Small intestine (tissue), 7 donors: ENCODE data around the gene TP53INP2. TPM values are rescaled to one million over a fixed set of nuclear protein-coding genes. Genes with fewer than 3 reads are reported as not detected.
A peak's percentile ranks its signal among the peaks of the same experiment; 100 is the strongest.

Source experiments
- DNase-seq, 2 donors: peaks; one replicate each; pipeline versions ENCODE4 v3.0.0 to v3.0.0-alpha.2; 2013
- FAIRE-seq: peaks from 2 replicates; lab custom pipeline; 2012; peaks lifted over from hg19 to GRCh38; lab: Jason Lieb, UNC
- H3K27ac ChIP-seq, 3 donors: one replicate each; pipeline ENCODE4 v1.5.1; 2013; ENCODE audit warnings: low read length in 2 of 3, mild to moderate bottlenecking in 2 of 3, control low read depth in 1 of 3, inconsistent platforms in 1 of 3, low read depth in 1 of 3, moderate library complexity in 1 of 3
- H3K27me3 ChIP-seq, 3 donors: one replicate each; pipeline ENCODE4 v1.6.1; 2013; ENCODE audit warnings: low read length in 3 of 3, inconsistent platforms in 1 of 3; ENCODE audit not compliant: control insufficient read depth in 3 of 3, insufficient read depth in 3 of 3
- H3K36me3 ChIP-seq, 3 donors: one replicate each; pipeline ENCODE4 v1.6.1; 2013; ENCODE audit warnings: low read length in 3 of 3, inconsistent platforms in 1 of 3, low read depth in 1 of 3, mild to moderate bottlenecking in 1 of 3, moderate library complexity in 1 of 3; ENCODE audit not compliant: control insufficient read depth in 3 of 3, insufficient read depth in 2 of 3
- H3K4me1 ChIP-seq, 3 donors: one replicate each; pipeline ENCODE4 v1.6.1; 2013; ENCODE audit warnings: low read length in 2 of 3, inconsistent platforms in 1 of 3, low read depth in 1 of 3, mild to moderate bottlenecking in 1 of 3, moderate library complexity in 1 of 3; ENCODE audit not compliant: control insufficient read depth in 3 of 3, insufficient read depth in 2 of 3
- H3K4me3 ChIP-seq, 3 donors: one replicate each; pipeline ENCODE4 v1.5.1; 2013; ENCODE audit warnings: low read length in 3 of 3, control low read depth in 1 of 3, inconsistent platforms in 1 of 3, low read depth in 1 of 3, mild to moderate bottlenecking in 1 of 3, moderate library complexity in 1 of 3
- H3K9me3 ChIP-seq, 2 donors: one replicate each; pipeline ENCODE4 v1.6.1; 2013; ENCODE audit warnings: low read depth in 1 of 2, low read length in 1 of 2; ENCODE audit not compliant: control insufficient read depth in 2 of 2, insufficient read depth in 1 of 2
- WGBS, 3 donors: extraction: QIAGEN DNeasy Blood & Tissue Kit; methylation state at CpG; one replicate each; pipeline ENCODE4 v1.1.7; 2013; 5-methylcytosine and 5-hydroxymethylcytosine counted together
- polyA plus RNA-seq, 4 donors: library from polyadenylated mRNA; stranded (reverse) in 3 of 4; unstranded in 1 of 4; fragments of 200-250 nt in 3 of 4; fragments of 120-200 nt in 1 of 4; gene quantifications; one replicate each; pipeline versions ENCODE4 v1.2.1 to v1.2.3, GENCODE V29; 2013
- donor health status: healthy with polysubstance abuse.
- donor health status: control.
- donor health status: control.
- donor health status: Bipolar disorder and iron deficiency.
- donor health status: healthy.

Gene TP53INP2
- polyA plus RNA-seq, 4 donors: 7.7 to 30.6 (median 19.8) TPM

DNA sequence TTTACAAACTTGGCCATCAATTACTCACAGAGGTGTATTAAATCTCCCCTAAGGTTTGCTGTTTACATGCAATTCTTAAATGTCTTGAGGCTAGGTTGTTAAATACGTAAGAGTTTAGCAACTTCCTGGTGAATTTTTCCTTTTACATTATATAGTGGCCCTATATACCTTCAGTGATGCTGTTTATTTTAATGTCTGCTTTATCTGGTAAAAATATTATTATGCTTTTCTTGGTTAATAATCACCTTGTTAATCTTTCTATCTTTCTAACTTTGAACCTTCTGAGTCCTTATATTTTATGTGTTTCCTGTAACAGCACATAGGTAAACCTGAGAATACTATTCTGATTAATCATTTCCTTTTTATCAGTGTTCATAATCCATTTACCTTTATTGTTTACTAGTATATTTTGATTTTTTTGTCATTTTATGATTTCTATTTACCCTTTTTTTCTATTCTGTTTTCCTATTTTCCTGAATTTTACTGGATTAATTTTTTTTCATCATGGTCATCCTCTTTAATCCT is 57.9 kb downstream of the TP53INP2 start:
- Histone ChIP-seq H3K4me1 (peaks cover 0 to 3% (median 0%) of the 10 kb centered on the region in 3 donors), H3K9me3 (no peaks in the 10 kb centered on the region), H3K27ac (peak overlapping the region in 1 of 3 donors; percentile 25), H3K4me3 (no peak overlapping the region), H3K27me3 (no peaks in the 10 kb centered on the region), H3K36me3 (peaks cover 19 to 42% (median 22%) of the 10 kb centered on the region in 3 donors)
- DNase-seq: peak; percentile 31 to 63
- peak; percentile 84 for FAIRE-seq
- 0 to 25% (median 9%) methylated on average over 1 of the region's 1 CpG for WGBS, 3 donors

Other genes starting within 250 kb of the TP53INP2 start
- 100 to 1,000 TPM; 147 to 306 (median 213) TPM for gene DYNLRB1, start 187.9 kb upstream of the TP53INP2 start, polyA plus RNA-seq
- gene MAP1LC3A, start 145.6 kb upstream of the TP53INP2 start, polyA plus RNA-seq: 10 to 100 TPM; 35.0 to 83.6 (median 53.6) TPM
- 10 to 100 TPM in 2 of 4 donors, 1 to 10 TPM in 2; 4.9 to 34.3 (median 16.2) TPM for gene PIGU, start 27.3 kb upstream of the TP53INP2 start, polyA plus RNA-seq
- gene NCOA6, start 121.3 kb downstream of the TP53INP2 start, polyA plus RNA-seq: 10 to 100 TPM; 19.3 to 46.5 (median 28.9) TPM
- 10 to 100 TPM in 2 of 4 donors, 1 to 10 TPM in 2; 5.3 to 14.5 (median 10.9) TPM for gene GGT7, start 168.5 kb downstream of the TP53INP2 start, polyA plus RNA-seq
- 100 to 1,000 TPM in 3 of 4 donors, 10 to 100 TPM in 1; 37.0 to 295 (median 161) TPM for gene ACSS2, start 172.3 kb downstream of the TP53INP2 start, polyA plus RNA-seq